HG02885 (cell line): ENCODE measurements around the gene F7.

Source experiments
- ATAC-seq: cut with Tn5 transposase; IDR thresholded peaks from one replicate; pipeline ENCODE4 v1.9.1; 2021; ENCODE audit warnings: mild to moderate bottlenecking; ENCODE audit not compliant: unreplicated experiment, poor library complexity

The F7 gene

GRCh38 chr13:113114511-113115362 lies 9.1 kb downstream of the F7 start:
- no peak for ATAC-seq

GRCh38 chr13:113115363-113116205 lies 10.0 kb downstream of the F7 start:
- no peak for ATAC-seq

- no peak for ATAC-seq
These were observed 10.7 kb downstream of the F7 start for GRCh38 chr13:113116206-113116800.

- ATAC-seq = no peak
These were observed 11.3 kb downstream of the F7 start for GRCh38 chr13:113116871-113117271.

- ATAC-seq = no peak
These were observed 11.8 kb downstream of the F7 start for GRCh38 chr13:113117335-113117872.

- no peak for ATAC-seq
These were observed 12.3 kb downstream of the F7 start for GRCh38 chr13:113117911-113118260.

GRCh38 chr13:113118261-113119021 lies 12.8 kb downstream of the F7 start:
- no peak for ATAC-seq

GRCh38 chr13:113119166-113119821 lies 13.7 kb downstream of the F7 start:
- ATAC-seq = no peak

- no peak for ATAC-seq
These were observed 14.2 kb downstream of the F7 start for GRCh38 chr13:113119822-113120189.

- ATAC-seq = no peak
These were observed 14.9 kb downstream of the F7 start for GRCh38 chr13:113120300-113121182.

GRCh38 chr13:113121183-113121927 lies 15.8 kb downstream of the F7 start:
- no peak for ATAC-seq

GRCh38 chr13:113121928-113122471 lies 16.4 kb downstream of the F7 start:
- ATAC-seq = no peak

GRCh38 chr13:113122550-113123225 lies 17.1 kb downstream of the F7 start, which contains the start of gene F10:
Gene F10, plus strand, starts transcription at chr13:113122799. Its CDS starts 57 bp downstream, at chr13:113122856.
- no peak for ATAC-seq

GRCh38 chr13:113123226-113124201 lies 17.9 kb downstream of the F7 start:
- ATAC-seq = no peak

GRCh38 chr13:113124211-113124970 lies 18.8 kb downstream of the F7 start:
- no peak for ATAC-seq
